NT2/D1 (cell line): ENCODE data around the gene SGO2.
A peak's percentile ranks its signal among the peaks of the same experiment; 100 is the strongest.

Experiments
- DNase-seq: peaks from one replicate; pipeline ENCODE4 v3.0.0-alpha.2; 2011; ENCODE audit warnings: low read depth, low spot score
- H3K27me3 ChIP-seq: 2 replicates; pipeline ENCODE4 v1.6.0; 2011; ENCODE audit warnings: mild to moderate bottlenecking; ENCODE audit not compliant: insufficient read length, insufficient read depth
- H3K36me3 ChIP-seq: 2 replicates; pipeline ENCODE4 v1.6.1; 2011; ENCODE audit warnings: mild to moderate bottlenecking, low read length, mixed read lengths; ENCODE audit not compliant: insufficient read depth, insufficient read length
- H3K4me1 ChIP-seq: 2 replicates; pipeline ENCODE4 v1.5.1; 2011; ENCODE audit not compliant: insufficient read depth, insufficient read length
- H3K4me3 ChIP-seq: 2 replicates; pipeline ENCODE4 v1.5.1; 2011; ENCODE audit warnings: low read depth; ENCODE audit not compliant: insufficient read length
- H3K9ac ChIP-seq: 2 replicates; pipeline ENCODE4 v1.6.0; 2011; ENCODE audit warnings: low read depth; ENCODE audit not compliant: insufficient read length
- H3K9me3 ChIP-seq: 2 replicates; pipeline ENCODE4 v1.5.1; 2011; ENCODE audit warnings: mild to moderate bottlenecking, low read length; ENCODE audit not compliant: insufficient read depth
- SUZ12 ChIP-seq: IDR thresholded peaks from 2 replicates; pipeline ENCODE4 v1.6.1; 2011; ENCODE audit not compliant: insufficient read length, insufficient read depth; ENCODE audit errors: extremely low read depth
- YY1 ChIP-seq: IDR thresholded peaks from 2 replicates; pipeline ENCODE4 v1.6.1; 2011; ENCODE audit not compliant: insufficient read length, insufficient read depth
- ZNF274 ChIP-seq: IDR thresholded peaks from 2 replicates; pipeline ENCODE4 v1.6.1; 2011; ENCODE audit warnings: mild to moderate bottlenecking, low read depth, low read length

SGO2 gene

DNA sequence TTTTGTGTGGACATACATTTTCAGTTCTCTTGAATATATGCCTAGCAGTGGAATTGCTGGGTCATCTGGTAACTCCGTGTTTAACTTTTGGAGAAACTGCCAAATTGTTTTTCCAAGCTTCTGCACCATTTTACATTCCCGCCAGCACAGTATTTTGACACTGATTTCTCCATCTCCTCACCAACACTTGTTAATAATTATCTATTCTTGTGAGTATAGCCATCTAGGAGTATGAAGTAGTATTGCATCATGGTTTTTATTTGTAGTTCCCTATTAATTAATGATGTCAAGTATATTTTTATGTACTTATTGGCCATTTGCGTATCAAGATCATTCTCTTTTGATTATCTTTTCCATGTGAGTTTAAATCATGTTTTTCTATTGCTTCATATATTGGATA, 41.9 kb downstream of the SGO2 start:
- no peak for DNase-seq
- Histone ChIP-seq H3K9ac (no peak overlapping the region), H3K27me3 (no peaks in the 10 kb centered on the region), H3K36me3 (peaks cover 23% of the 10 kb centered on the region), H3K4me1 (no peaks in the 10 kb centered on the region), H3K9me3 (peaks cover 10% of the 10 kb centered on the region; the same call in 1 of the 2 replicates), H3K4me3 (no peak overlapping the region)
- no peak for TF ChIP-seq ZNF274
- no peak for TF ChIP-seq YY1
- TF ChIP-seq SUZ12, result no peak

- TF ChIP-seq SUZ12 (no peak), ZNF274 (no peak), YY1 (no peak)
- DNase-seq, result no peak
- Histone ChIP-seq H3K4me3 (no peak overlapping the region), H3K36me3 (peaks cover 34% of the 10 kb centered on the region), H3K9me3 (no peaks in the 10 kb centered on the region; the same call in 1 of the 2 replicates), H3K4me1 (no peaks in the 10 kb centered on the region), H3K9ac (no peak overlapping the region), H3K27me3 (no peaks in the 10 kb centered on the region)
Measured at GRCh38 chr2:200575957-200576356, 50.0 kb downstream of the SGO2 start.

DNA sequence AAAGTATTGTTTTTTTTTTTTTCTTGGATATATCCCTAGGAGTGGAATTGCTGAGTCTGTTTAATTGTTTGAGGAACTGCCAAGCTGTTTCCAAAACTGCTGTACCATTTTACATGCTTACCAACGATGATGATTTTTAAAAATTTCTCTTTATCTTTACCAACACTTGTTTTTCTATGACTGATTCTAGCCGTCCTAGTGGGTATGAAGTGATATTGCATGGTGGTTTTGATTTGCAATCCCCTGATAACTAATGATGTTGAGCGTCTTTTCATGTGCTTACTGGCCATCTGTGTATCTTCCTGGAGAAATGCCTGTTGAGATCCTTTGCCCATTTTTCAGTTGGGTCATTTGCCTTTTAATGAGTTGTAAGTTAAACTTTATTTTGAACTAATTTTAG, 51.0 kb downstream of the SGO2 start:
- peaks cover 30% of the 10 kb centered on the region for H3K36me3 ChIP-seq

GRCh38 chr2:200578778-200579177, 52.8 kb downstream of the SGO2 start:
- no peak for DNase-seq
- H3K36me3 ChIP-seq, result peaks cover 18% of the 10 kb centered on the region

More for the DNA sequence above, 51.0 kb downstream of the SGO2 start:
- no peak for DNase-seq
- Histone ChIP-seq H3K4me3 (no peak overlapping the region), H3K9ac (no peak overlapping the region), H3K9me3 (no peaks in the 10 kb centered on the region; the same call in 1 of the 2 replicates), H3K27me3 (no peaks in the 10 kb centered on the region), H3K4me1 (no peaks in the 10 kb centered on the region)
- TF ChIP-seq YY1 (no peak), ZNF274 (no peak), SUZ12 (no peak)

GRCh38 chr2:200584639-200585038, 58.6 kb downstream of the SGO2 start:
- Histone ChIP-seq H3K4me3 (no peak overlapping the region), H3K9me3 (no peaks in the 10 kb centered on the region), H3K27me3 (peaks cover 3% of the 10 kb centered on the region), H3K36me3 (peaks cover 5% of the 10 kb centered on the region), H3K4me1 (no peaks in the 10 kb centered on the region), H3K9ac (no peak overlapping the region)
- no peak for TF ChIP-seq YY1
- no peak for TF ChIP-seq ZNF274
- TF ChIP-seq SUZ12, result no peak
- DNase-seq, result no peak

More at GRCh38 chr2:200578778-200579177, 52.8 kb downstream of the SGO2 start:
- TF ChIP-seq YY1, result no peak
- TF ChIP-seq SUZ12, result no peak
- no peak for TF ChIP-seq ZNF274
- no peaks in the 10 kb centered on the region; the same call in 1 of the 2 replicates for H3K9me3 ChIP-seq
- no peak overlapping the region for H3K9ac ChIP-seq
- H3K4me3 ChIP-seq, result no peak overlapping the region
- H3K27me3 ChIP-seq, result no peaks in the 10 kb centered on the region
- no peaks in the 10 kb centered on the region for H3K4me1 ChIP-seq

DNA sequence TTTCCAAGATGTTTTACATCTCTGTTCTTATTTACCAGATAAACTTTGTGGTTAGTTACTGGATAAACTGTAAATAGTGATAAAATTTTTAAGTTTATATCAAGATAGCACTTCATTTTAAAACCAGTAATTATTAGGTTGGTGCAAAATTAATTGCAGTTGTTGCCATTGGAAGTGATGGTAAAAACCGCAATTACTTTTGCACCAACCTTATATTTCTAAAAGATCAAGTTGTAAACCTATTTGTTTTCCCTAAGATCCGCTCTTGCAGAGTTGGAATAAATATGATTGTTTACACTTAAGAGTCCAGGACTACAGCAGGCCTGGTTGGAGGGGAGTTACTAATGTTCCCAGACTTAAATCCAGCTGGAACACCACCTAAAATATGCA, 59.3 kb downstream of the SGO2 start:
- Histone ChIP-seq H3K4me1 (no peaks in the 10 kb centered on the region), H3K36me3 (peaks cover 5% of the 10 kb centered on the region), H3K9me3 (no peaks in the 10 kb centered on the region), H3K9ac (peak overlapping the region; percentile 79), H3K27me3 (peaks cover 3% of the 10 kb centered on the region), H3K4me3 (peak overlapping the region; percentile 61)
- TF ChIP-seq YY1 (no peak), SUZ12 (no peak), ZNF274 (no peak)
- DNase-seq, result no peak

DNA sequence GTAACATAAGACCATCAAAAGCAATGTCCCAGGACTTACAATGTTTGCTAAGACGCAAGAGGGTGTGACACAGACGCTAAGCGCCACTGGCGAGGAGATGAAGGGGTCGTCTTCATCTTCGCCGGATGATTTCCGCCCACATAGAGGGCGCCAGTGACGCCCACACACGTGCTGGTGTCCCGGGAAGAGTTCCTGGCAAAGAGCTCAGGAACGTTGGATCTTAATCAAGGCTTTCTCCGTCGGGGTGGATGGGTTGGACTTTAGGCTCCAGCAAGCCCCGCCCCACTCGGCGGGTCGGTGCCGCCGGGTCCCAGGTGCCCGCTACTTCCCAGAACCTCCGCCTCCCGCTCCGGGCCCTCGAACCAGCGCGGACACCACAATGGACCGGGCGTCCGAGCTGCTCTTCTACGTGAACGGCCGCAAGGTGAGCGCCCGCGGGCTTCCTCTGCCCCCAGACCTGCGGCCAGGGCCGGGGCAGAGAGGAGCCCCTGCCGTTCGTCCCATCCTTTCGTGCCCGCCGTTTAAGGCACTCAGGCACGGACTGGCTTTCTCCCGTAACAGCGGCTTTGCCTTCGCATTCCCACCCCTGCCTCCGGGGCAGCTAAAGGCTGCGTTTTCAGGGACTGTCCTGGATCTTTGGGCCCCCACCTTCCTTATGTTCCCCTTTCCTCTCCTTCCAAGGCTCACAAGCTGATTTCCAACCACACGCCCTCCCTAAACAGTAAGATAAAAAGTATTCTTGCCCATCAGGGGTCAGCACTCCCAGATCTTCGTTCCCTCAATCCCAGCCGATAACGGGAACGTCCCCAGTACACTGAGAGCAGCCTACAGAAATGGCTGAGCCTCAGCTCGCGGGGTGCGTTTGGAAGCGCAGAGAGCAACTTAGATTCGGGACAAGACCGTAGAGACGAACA, 60.0 kb downstream of the SGO2 start, which contains the start of gene AOX1:
Gene AOX1 (plus strand): TSS at position 285 of the 914 bp plus-strand sequence. CDS start 95 bp downstream, at position 380.
- Histone ChIP-seq H3K9ac (peak within 1 kb of the TSS; percentile 79), H3K4me1 (no peaks in the 10 kb centered on the region), H3K4me3 (peak within 1 kb of the TSS; percentile 61), H3K36me3 (no peaks in the 10 kb centered on the region), H3K27me3 (peaks cover 3% of the 10 kb centered on the region), H3K9me3 (no peaks in the 10 kb centered on the region)
- peak; percentile 71 for DNase-seq
- TF ChIP-seq YY1 (no peak), SUZ12 (no peak), ZNF274 (no peak)
